CD14-positive monocyte (primary cell): ENCODE results near the gene MSI2. TPM values are rescaled to one million over a fixed set of nuclear protein-coding genes. Genes with fewer than 3 reads are reported as not detected.

Experiments used
- DNase-seq, 3 donors: peaks; one replicate each; pipeline ENCODE4 v3.0.0-alpha.2; 2011 to 2022
- H2AFZ ChIP-seq: 2 replicates; pipeline ENCODE4 v1.6.0; 2012; ENCODE audit warnings: mild to moderate bottlenecking, low read depth, low read length, inconsistent platforms; ENCODE audit not compliant: insufficient read depth, poor library complexity, severe bottlenecking
- H3K27ac ChIP-seq, 2 donors: 1 replicate in 1 of 2; 2 replicates in 1 of 2; pipeline ENCODE4 v1.5.1; 2012 to 2013; ENCODE audit warnings: low read length in 2 of 2, control low read depth in 1 of 2, inconsistent platforms in 1 of 2, low read depth in 1 of 2, mild to moderate bottlenecking in 1 of 2
- H3K27me3 ChIP-seq, 2 donors: one replicate each; pipeline versions ENCODE4 v1.6.0 to v1.6.1; 2011 to 2013; ENCODE audit warnings: low read length in 2 of 2; ENCODE audit not compliant: control insufficient read depth in 2 of 2, insufficient read depth in 2 of 2
- H3K36me3 ChIP-seq, 2 donors: replicated peaks in 1 of 2; 1 replicate in 1 of 2; 2 replicates in 1 of 2; pipeline versions ENCODE4 v1.5.1 to v1.6.1; 2012 to 2013; ENCODE audit warnings: low read length in 2 of 2, control low read depth in 1 of 2, inconsistent platforms in 1 of 2, mild to moderate bottlenecking in 1 of 2; ENCODE audit not compliant: insufficient read depth in 2 of 2, control insufficient read depth in 1 of 2
- H3K4me1 ChIP-seq, 2 donors: 1 replicate in 1 of 2; 2 replicates in 1 of 2; pipeline versions ENCODE4 v1.5.1 to v1.6.1; 2012 to 2013; ENCODE audit warnings: low read length in 2 of 2, control low read depth in 1 of 2, inconsistent platforms in 1 of 2, mild to moderate bottlenecking in 1 of 2, moderate library complexity in 1 of 2; ENCODE audit not compliant: insufficient read depth in 2 of 2, control insufficient read depth in 1 of 2
- H3K4me2 ChIP-seq: replicated peaks from 2 replicates; pipeline ENCODE3; 2012; ENCODE audit warnings: low read length, moderate library complexity, mild to moderate bottlenecking; ENCODE audit not compliant: poor library complexity, severe bottlenecking; ENCODE audit errors: extremely low read depth
- H3K4me3 ChIP-seq, 3 experiments: fragments of 200-600 bp in 1 of 3; sonication (generic) in 1 of 3; replicated peaks in 1 of 3; 1 replicate in 2 of 3; 2 replicates in 1 of 3; pipeline ENCODE4 v1.5.1; 2011 to 2013; ENCODE audit warnings: low read length in 3 of 3, mild to moderate bottlenecking in 3 of 3, control low read depth in 2 of 3, low read depth in 2 of 3, inconsistent platforms in 1 of 3, moderate library complexity in 1 of 3
- H3K79me2 ChIP-seq: 2 replicates; pipeline ENCODE4 v1.6.0; 2012; ENCODE audit warnings: mild to moderate bottlenecking, control low read depth, inconsistent platforms, low read length, moderate library complexity; ENCODE audit not compliant: insufficient read depth
- H3K9ac ChIP-seq: 2 replicates; pipeline ENCODE4 v1.6.0; 2017; ENCODE audit warnings: low read length, mild to moderate bottlenecking; ENCODE audit not compliant: insufficient read depth, poor library complexity, severe bottlenecking
- H3K9me3 ChIP-seq, 2 donors: replicated peaks in 1 of 2; 1 replicate in 1 of 2; 2 replicates in 1 of 2; pipeline versions ENCODE4 v1.5.1 to v1.6.1; 2012 to 2013; ENCODE audit warnings: low read length in 2 of 2, control low read depth in 1 of 2; ENCODE audit not compliant: control insufficient read depth in 1 of 2, insufficient read depth in 1 of 2
- H4K20me1 ChIP-seq: 2 replicates; pipeline ENCODE4 v1.6.0; 2012; ENCODE audit warnings: mild to moderate bottlenecking, low read length, control low read depth, moderate library complexity; ENCODE audit not compliant: insufficient read depth
- H3K27ac Mint-ChIP-seq, 7 donors: one replicate each; pipeline ENCODE4 v1.8.0; 2020; ENCODE audit warnings: mild to moderate bottlenecking in 7 of 7, mixed read lengths in 7 of 7, moderate library complexity in 6 of 7, inconsistent platforms in 2 of 7
- H3K27me3 Mint-ChIP-seq, 3 donors: one replicate each; pipeline ENCODE4 v1.8.0; 2021 to 2022; ENCODE audit warnings: low read depth in 3 of 3, mild to moderate bottlenecking in 3 of 3, mixed read lengths in 3 of 3, moderate library complexity in 3 of 3, inconsistent platforms in 1 of 3
- H3K36me3 Mint-ChIP-seq, 2 donors: one replicate each; pipeline ENCODE4 v1.8.0; 2020; ENCODE audit warnings: mixed read lengths in 2 of 2, inconsistent platforms in 1 of 2, mild to moderate bottlenecking in 1 of 2
- H3K4me1 Mint-ChIP-seq: one replicate; pipeline ENCODE4 v1.8.0; 2020; ENCODE audit warnings: mild to moderate bottlenecking, mixed read lengths
- H3K4me3 Mint-ChIP-seq, 2 donors: one replicate each; pipeline ENCODE4 v1.8.0; 2020; ENCODE audit warnings: mild to moderate bottlenecking in 2 of 2, mixed read lengths in 2 of 2, moderate library complexity in 1 of 2
- H3K9me3 Mint-ChIP-seq, 7 donors: one replicate each; pipeline ENCODE4 v1.8.0; 2020 to 2022; ENCODE audit warnings: mixed read lengths in 7 of 7, mild to moderate bottlenecking in 6 of 7, moderate library complexity in 6 of 7, inconsistent platforms in 2 of 7
- CTCF ChIP-seq: fragments of 200-600 bp; IDR thresholded peaks from one replicate; pipeline ENCODE4 v1.8.0; 2022; ENCODE audit warnings: antibody characterized with exemption, mild to moderate bottlenecking
- WGBS: methylation state at CpG from one replicate; pipeline ENCODE4 v1.1.5; 2013; ENCODE audit warnings: missing lambda C conversion rate; ENCODE audit not compliant: insufficient coverage; 5-methylcytosine and 5-hydroxymethylcytosine counted together
- intact Hi-C, 2 donors: fragments of 100-400 bp; cut with micrococcal nuclease; formaldehyde crosslinking; loops; one replicate each; pipeline versions ENCODE4 v1.15.0 to v1.15.1; 2023
- polyA plus RNA-seq, 3 donors: library from polyadenylated mRNA; depleted of rRNA in 1 of 3; unstranded in 2 of 3; stranded (reverse) in 1 of 3; fragments of 300-500 nt in 2 of 3; fragments of >200 nt in 1 of 3; fragmentation: Illumina TruSeq in 2 of 3; gene quantifications; 1 replicate in 2 of 3; 2 replicates in 1 of 3; pipeline ENCODE4 v1.2.3, GENCODE V29; 2012 to 2021

The MSI2 gene
- polyA plus RNA-seq, 3 donors: 0.20 to 6.6 (median 0.37) TPM

GRCh38 chr17:57654040-57654775, 397.9 kb downstream of the MSI2 start:
- intact Hi-C loops: no loop called here
- H3K9me3 ChIP-seq: no peaks in the 10 kb centered on the region
- H3K27ac ChIP-seq: no peak overlapping the region
- H3K4me1 ChIP-seq: no peaks in the 10 kb centered on the region
- H2AFZ ChIP-seq: no peak overlapping the region
- no peak for TF ChIP-seq CTCF
- H3K79me2 ChIP-seq: no peaks in the 10 kb centered on the region
- H3K36me3 ChIP-seq: no peaks in the 10 kb centered on the region
- H4K20me1 ChIP-seq: no peaks in the 10 kb centered on the region
- no peak overlapping the region for H3K27ac Mint-ChIP-seq
- H3K9me3 Mint-ChIP-seq: no peaks in the 10 kb centered on the region
- H3K4me3 ChIP-seq: no peak overlapping the region
- H3K27me3 ChIP-seq: no peaks in the 10 kb centered on the region
- no peak overlapping the region for H3K9ac ChIP-seq
- no peak overlapping the region for H3K4me2 ChIP-seq
- H3K4me1 Mint-ChIP-seq: no peaks in the 10 kb centered on the region
- H3K27me3 Mint-ChIP-seq: no peaks in the 10 kb centered on the region
- no peak for DNase-seq
- no peak overlapping the region for H3K4me3 Mint-ChIP-seq
- H3K36me3 Mint-ChIP-seq: peaks cover 5 to 6% of the 10 kb centered on the region in 2 donors
- 94% methylated on average over 7 of the region's 11 CpGs for WGBS

GRCh38 chr17:57655553-57655952, 399.2 kb downstream of the MSI2 start:
- Mint-ChIP-seq H3K27me3 (no peaks in the 10 kb centered on the region), H3K4me1 (no peaks in the 10 kb centered on the region), H3K27ac (no peak overlapping the region), H3K9me3 (no peaks in the 10 kb centered on the region), H3K4me3 (no peak overlapping the region), H3K36me3 (peaks cover 5 to 10% of the 10 kb centered on the region in 2 donors)
- Histone ChIP-seq H3K4me2 (no peak overlapping the region), H3K27me3 (no peaks in the 10 kb centered on the region), H3K27ac (no peak overlapping the region), H2AFZ (no peak overlapping the region), H3K36me3 (no peaks in the 10 kb centered on the region), H3K9ac (no peak overlapping the region), H3K4me1 (no peaks in the 10 kb centered on the region), H4K20me1 (no peaks in the 10 kb centered on the region), H3K4me3 (no peak overlapping the region), H3K79me2 (no peaks in the 10 kb centered on the region), H3K9me3 (no peaks in the 10 kb centered on the region)
- WGBS: 100% methylated on average over 4 of the region's 6 CpGs
- DNase-seq: no peak
- intact Hi-C loops: no loop called here
- TF ChIP-seq CTCF: no peak
